ENCODE results near the gene WDR37.

Gene WDR37

GRCh38 chr10:1015688-1016087 lies 40.5 kb upstream of the WDR37 start:
- no peak for TF ChIP-seq EZH2 (IDR thresholded peaks at IDR 0.05; ENCODE audit: borderline replicate concordance, low read length)
- no peak for TF ChIP-seq CTCF (IDR thresholded peaks at IDR 0.05; ENCODE audit: low read length)
- no peak overlapping the region for H3K9ac ChIP-seq (ENCODE audit: low read length)
- H3K79me2 ChIP-seq (ENCODE audit: insufficient read depth, low read length): no peaks in the 10 kb centered on the region
- no peak overlapping the region for H3K4me3 ChIP-seq (ENCODE audit: low read depth, low read length, poor library complexity, severe bottlenecking)
- no peak overlapping the region for H3K4me2 ChIP-seq (ENCODE audit: low read length)
- H3K27me3 ChIP-seq (ENCODE audit: insufficient read depth, low read length): no peaks in the 10 kb centered on the region
- no peaks in the 10 kb centered on the region for H3K9me2 ChIP-seq (ENCODE audit: low read depth, low read length)
- no peaks in the 10 kb centered on the region for H4K20me1 ChIP-seq (ENCODE audit: insufficient read depth, low read length)
- H3K4me1 ChIP-seq (ENCODE audit: insufficient read depth, low read length, severe bottlenecking): no peaks in the 10 kb centered on the region
- H3K27ac ChIP-seq (ENCODE audit: low read depth, low read length, poor library complexity, severe bottlenecking): no peak overlapping the region
- no peak overlapping the region for H2AFZ ChIP-seq (ENCODE audit: low read length)
- no peaks in the 10 kb centered on the region for H3K9me3 ChIP-seq (ENCODE audit: low read length)
- H3K36me3 ChIP-seq (ENCODE audit: insufficient read depth, low read length): peaks cover 87% of the 10 kb centered on the region
- no peaks in the 10 kb centered on the region for H3F3A ChIP-seq (ENCODE audit: insufficient read depth, low read length)

- Histone ChIP-seq H3K79me2 (ENCODE audit: insufficient read depth, low read length) (no peaks in the 10 kb centered on the region), H3K9ac (ENCODE audit: low read length) (no peak overlapping the region), H3K9me3 (ENCODE audit: low read length) (no peaks in the 10 kb centered on the region), H3K4me3 (ENCODE audit: low read depth, low read length, poor library complexity, severe bottlenecking) (no peak overlapping the region), H3K4me1 (ENCODE audit: insufficient read depth, low read length, severe bottlenecking) (no peaks in the 10 kb centered on the region), H3K9me2 (ENCODE audit: low read depth, low read length) (no peaks in the 10 kb centered on the region), H3K27me3 (ENCODE audit: insufficient read depth, low read length) (no peaks in the 10 kb centered on the region), H3F3A (ENCODE audit: insufficient read depth, low read length) (no peaks in the 10 kb centered on the region), H4K20me1 (ENCODE audit: insufficient read depth, low read length) (no peaks in the 10 kb centered on the region), H3K27ac (ENCODE audit: low read depth, low read length, poor library complexity, severe bottlenecking) (no peak overlapping the region), H3K4me2 (ENCODE audit: low read length) (no peak overlapping the region), H2AFZ (ENCODE audit: low read length) (no peak overlapping the region), H3K36me3 (ENCODE audit: insufficient read depth, low read length) (peaks cover 57% of the 10 kb centered on the region)
- no peak for TF ChIP-seq CTCF (IDR thresholded peaks at IDR 0.05; ENCODE audit: low read length)
- TF ChIP-seq EZH2 (IDR thresholded peaks at IDR 0.05; ENCODE audit: borderline replicate concordance, low read length): no peak
Observed at GRCh38 chr10:1019362-1019761, 36.8 kb upstream of the WDR37 start.

- H3K4me3 ChIP-seq (ENCODE audit: low read depth, low read length, poor library complexity, severe bottlenecking): no peak overlapping the region
- H3K9ac ChIP-seq (ENCODE audit: low read length): no peak overlapping the region
- no peaks in the 10 kb centered on the region for H3K27me3 ChIP-seq (ENCODE audit: insufficient read depth, low read length)
- no peaks in the 10 kb centered on the region for H4K20me1 ChIP-seq (ENCODE audit: insufficient read depth, low read length)
- no peak for TF ChIP-seq CTCF (IDR thresholded peaks at IDR 0.05; ENCODE audit: low read length)
- no peak for TF ChIP-seq EZH2 (IDR thresholded peaks at IDR 0.05; ENCODE audit: borderline replicate concordance, low read length)
- H3K4me2 ChIP-seq (ENCODE audit: low read length): no peak overlapping the region
- peaks cover 47% of the 10 kb centered on the region for H3K36me3 ChIP-seq (ENCODE audit: insufficient read depth, low read length)
- H2AFZ ChIP-seq (ENCODE audit: low read length): no peak overlapping the region
- H3K9me2 ChIP-seq (ENCODE audit: low read depth, low read length): no peaks in the 10 kb centered on the region
- H3F3A ChIP-seq (ENCODE audit: insufficient read depth, low read length): no peaks in the 10 kb centered on the region
- H3K4me1 ChIP-seq (ENCODE audit: insufficient read depth, low read length, severe bottlenecking): no peaks in the 10 kb centered on the region
- H3K27ac ChIP-seq (ENCODE audit: low read depth, low read length, poor library complexity, severe bottlenecking): no peak overlapping the region
- no peaks in the 10 kb centered on the region for H3K79me2 ChIP-seq (ENCODE audit: insufficient read depth, low read length)
- H3K9me3 ChIP-seq (ENCODE audit: low read length): no peaks in the 10 kb centered on the region
Observed at GRCh38 chr10:1020460-1020859, 35.7 kb upstream of the WDR37 start.

Data from OCI-LY1 (cell line).